HG02798 (cell line): ENCODE results near the gene LCORL.

Experiments used
- ATAC-seq: cut with Tn5 transposase; IDR thresholded peaks from one replicate; pipeline ENCODE4 v1.9.1; 2021; ENCODE audit warnings: mild to moderate bottlenecking; ENCODE audit not compliant: unreplicated experiment, poor library complexity

The LCORL gene

DNA sequence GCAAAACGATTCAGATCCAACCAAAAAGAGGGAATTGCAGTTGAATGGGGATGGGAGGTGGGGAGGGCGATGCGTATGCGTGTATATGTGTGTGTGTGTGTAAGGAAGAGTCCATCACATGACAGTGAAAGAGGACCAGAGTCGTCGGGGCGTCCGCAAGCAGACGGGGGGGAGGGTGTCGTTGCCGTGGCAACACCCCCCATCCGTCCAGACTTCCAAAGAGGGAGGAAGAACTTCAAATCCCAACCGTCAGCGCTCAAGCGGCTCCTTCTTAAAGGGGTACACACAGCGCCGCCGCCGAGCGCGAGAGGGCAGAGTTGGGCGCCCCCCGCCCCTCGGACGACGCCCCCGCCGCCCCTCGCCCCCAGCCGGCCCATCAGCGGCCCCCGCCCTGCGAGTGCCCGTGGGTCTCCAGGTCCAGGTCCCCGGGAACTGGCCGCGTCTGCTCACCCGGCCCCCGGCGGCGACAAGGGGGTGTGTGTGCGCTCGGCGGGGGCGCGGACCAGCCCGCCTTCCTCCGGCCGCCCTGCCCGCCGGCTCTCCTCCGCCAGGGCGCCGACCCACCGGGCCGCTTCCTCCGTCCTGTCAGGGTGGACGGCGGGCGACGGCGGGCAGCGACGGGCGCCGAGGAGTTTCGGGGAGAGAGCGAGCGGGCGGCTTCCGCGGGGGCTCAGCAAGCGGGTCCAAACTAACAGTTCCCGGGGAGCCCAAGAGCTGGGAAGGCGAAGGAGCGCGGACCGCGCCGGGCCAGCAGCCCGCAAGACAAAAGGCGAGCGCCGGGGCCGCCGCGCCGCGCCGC, 685 bp downstream of the LCORL start:
- ATAC-seq = peak; percentile 15

DNA sequence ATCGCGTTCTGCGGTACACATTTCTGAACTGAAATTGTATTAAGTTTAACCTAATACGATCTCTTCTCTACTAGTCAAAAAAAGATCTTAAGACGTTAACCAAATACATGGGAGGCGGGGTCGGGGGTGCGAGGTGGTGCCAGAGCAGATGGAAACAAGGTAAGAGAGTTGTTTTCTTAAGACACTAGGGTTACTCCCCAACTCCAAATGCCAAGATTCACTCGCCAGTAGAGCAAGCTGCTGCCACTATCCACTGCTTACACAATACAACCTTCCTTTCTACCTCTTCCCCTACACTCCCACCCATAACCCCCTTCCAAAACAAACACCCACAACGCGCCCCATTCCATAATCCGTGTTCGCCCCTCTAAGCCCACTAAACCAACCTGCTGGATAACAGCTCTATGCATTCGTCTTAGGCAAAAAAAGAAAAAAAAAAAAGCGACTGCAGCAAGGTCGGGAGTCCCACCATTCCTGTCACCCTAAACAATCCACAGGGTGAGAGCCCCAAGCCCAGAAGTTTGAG, 1.3 kb downstream of the LCORL start:
- no peak for ATAC-seq

DNA sequence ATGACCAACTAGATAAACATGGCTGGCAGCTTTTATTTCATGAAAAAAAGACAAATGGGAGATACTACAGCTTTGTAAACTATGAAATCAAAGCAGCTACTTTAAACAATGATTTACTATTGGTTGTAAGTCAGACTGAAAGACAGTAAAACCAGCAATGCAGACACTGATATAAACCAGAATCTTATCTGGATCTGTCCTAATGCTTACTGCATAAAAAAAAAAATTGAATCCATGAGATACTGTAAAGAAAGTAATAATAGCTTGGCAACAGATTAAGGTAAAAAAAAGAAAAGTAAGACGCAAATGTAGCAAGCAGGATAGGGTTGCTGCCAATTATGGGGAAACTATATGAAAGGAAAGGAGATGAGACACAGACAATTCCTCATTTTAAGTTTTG, 7.3 kb downstream of the LCORL start:
- ATAC-seq = no peak

DNA sequence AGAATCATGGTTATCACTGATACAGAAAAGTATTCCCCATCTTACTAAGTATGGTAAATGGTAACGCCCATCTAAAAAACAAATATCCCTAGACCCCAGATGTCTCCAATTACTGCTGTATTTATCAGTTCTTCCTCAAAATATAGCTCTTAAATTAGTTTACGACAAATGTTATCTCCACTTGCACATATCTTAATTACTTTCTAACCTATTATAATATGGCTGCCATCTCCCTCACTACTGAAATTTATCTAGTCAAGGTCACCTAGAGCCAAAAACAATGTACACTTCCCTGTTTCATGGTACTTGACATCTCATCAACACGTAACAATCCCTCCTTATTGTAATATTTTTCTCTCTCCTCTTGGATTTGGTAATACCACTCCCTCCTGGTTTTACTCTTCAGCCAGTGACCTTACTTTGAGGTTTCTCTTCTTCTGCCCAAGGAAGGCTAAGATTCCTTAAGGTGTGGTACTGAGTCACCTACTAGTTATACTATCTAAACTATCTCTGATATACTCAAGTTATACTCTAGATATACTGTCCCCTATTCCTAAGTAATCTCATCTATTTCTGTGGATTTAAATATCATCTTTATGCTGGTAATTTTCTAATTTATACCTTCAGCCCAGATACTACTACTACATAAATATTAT, 8.6 kb downstream of the LCORL start:
- no peak for ATAC-seq

DNA sequence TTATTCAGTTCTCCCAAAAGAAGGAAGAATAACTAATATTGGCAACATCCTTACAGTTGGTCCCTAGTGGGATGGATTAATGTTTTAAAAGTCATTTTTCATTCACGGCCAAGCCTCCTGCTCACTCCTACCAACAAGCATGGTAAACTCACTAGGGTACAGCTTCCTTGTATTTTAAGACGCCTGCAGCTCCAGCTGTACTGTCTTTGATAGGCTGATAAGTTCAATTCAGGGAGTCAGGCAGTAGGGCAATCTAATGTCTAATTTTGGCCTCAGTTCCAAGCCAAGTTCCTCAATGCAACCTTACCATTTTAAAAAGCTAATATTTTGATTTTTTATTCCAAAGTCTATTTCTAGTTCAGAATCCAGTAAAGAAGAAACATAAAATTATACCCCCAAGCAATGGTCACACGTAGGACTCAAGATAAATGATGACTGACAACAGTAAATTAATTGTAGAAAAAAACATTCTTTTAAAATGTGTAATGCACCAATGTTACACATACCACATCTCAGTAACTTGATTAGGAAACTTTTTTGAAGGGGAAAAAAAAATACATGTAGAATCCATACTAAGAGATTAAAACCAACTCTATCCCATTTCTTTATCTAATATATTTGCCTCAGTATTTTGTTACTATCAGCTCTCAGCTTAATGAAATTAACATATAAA, 9.3 kb downstream of the LCORL start:
- no peak for ATAC-seq

DNA sequence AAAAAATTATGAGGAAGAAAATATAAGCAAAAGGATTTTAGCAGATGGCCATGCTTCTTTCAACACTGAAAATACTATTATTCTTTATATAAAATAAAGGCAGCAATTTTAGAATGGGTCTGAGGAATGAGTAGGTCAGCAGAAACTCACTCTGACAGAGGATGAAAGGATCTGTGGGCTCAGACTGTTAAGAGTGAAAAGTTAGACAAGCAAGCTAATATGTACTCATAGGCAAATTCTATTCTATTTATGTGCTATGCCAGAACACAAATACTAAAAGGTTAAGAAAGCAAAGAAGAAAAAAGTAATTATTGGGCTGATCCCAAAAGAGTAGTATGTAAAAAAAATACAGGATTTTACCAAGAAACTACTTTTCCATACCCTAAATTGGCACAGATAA, 13.9 kb downstream of the LCORL start:
- peak; percentile 35 for ATAC-seq

DNA sequence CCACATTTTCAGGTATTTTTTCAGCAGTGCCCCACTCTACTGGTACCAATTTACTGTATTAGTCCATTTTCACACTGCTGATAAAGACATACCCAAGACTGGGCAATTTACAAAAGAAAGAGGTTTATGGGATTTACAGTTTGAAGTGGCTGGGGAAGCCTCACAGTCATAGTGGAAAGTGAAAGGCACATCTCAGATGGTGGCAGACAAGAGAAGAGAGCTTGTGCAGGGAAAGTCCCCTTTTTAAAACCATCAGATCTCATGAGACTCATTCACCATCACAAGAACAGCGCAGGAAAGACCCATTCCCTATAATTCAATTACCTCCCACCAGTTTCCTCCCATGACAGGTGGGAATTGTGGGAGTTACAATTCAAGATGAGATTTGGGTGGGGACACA, 15.1 kb downstream of the LCORL start:
- ATAC-seq = peak; percentile 42

DNA sequence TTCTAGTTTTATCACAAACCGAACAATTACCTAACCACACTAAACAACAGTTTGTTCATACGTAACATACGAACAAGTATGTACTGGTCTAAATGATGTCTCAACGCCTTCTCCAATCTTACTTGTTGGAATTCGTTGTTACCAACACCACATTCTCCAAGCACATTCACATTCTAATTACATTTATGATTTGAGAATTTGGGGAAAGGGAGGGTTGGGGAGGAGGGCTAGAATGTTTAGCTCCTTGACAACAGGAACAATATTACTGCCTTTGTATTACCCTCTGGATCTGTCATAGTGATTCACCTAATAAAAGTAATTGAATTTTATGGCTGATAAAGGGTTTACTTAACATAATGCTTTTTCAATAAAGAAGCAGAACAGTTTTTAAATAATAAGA, 24.4 kb downstream of the LCORL start:
- ATAC-seq = no peak

DNA sequence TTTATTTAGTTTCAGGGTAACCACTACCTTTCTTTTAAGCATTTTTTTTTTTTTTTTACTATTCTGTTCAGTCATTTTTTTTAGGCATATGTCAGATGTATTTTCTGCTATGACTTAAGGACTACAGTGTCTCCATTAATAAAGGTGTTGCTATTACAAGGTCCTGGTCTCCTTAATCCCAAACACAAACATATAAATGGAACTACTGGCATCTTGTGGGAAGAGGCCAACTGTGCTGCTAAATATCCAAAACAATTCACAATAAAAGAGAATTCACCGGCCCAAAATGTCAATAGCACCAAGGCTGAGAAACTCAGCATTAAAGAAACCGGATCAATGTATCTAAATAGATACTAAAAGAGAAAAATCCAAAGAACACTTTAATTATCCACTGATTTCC, 26.4 kb downstream of the LCORL start:
- ATAC-seq = no peak

DNA sequence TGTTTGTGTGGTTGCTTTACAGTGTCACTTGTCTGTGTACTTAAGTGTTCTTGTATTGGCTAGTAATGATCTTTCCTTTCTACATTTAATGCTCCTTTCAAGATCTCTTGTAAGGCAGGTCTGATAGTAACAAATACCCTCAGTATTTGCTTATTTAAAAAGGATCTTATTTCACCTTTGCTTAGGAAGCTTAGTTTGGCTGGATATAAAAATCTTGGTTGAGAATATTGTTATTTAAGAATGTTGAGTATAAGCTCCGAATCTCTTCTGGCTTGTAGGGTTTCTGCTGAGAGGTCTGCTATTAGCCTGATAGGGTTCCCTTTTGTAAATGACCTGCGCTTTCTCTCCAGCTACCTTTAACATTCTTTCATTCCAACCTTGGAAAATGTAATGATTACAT, 35.7 kb downstream of the LCORL start:
- ATAC-seq = no peak

DNA sequence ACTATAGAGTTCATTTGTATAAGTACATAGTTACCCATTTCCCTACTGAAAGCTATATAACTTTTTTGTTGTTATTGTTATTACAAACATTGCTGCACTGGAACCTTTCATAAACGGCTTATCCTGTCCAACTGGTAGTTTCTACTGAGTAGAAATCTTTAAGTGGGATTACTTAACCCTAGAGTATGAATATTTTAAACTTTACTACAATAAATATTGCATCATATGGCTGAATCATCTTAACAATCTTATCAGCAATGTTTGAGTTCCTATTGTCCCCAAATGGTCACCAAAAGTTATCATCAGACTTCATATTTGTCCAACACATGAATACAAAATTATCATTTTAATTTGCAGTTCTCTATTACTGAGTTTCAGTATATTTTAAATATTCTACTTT, 40.5 kb downstream of the LCORL start:
- ATAC-seq = no peak

DNA sequence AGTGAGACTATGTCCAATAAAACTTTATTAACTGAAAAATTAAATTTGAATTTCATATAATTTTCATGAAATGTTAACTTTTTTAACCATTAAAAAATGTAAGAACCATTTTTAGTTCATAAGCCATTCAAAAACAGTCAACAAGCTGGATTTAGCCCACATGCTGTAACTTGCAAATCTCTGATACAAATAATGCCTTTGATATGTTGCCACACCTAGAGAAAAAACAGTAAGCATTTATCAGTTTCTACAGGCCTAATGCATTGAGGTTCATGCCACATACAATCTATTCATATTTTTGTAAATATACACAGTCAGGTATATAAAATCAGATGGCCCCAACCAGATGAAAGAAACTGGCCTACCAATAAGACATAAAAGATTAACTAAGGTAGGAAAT, 52.8 kb downstream of the LCORL start:
- ATAC-seq = no peak

DNA sequence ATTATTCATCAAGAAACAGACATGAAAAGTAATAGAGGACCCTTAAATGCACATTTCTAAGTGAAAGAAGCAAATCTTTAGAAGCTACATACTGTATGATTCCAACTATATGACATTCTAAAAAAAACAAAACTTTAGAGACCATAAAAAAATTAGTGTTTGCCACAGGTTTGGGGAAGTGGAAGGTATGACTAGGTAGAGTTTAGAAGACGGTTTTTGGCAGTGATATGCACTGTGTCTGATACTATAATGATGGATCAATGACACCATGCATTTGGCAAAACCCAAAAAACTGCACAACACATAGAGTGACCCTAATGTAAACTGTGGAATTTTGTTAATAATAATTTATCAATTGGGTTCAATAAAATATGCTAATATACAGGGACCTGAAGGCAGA, 54.5 kb downstream of the LCORL start:
- no peak for ATAC-seq

DNA sequence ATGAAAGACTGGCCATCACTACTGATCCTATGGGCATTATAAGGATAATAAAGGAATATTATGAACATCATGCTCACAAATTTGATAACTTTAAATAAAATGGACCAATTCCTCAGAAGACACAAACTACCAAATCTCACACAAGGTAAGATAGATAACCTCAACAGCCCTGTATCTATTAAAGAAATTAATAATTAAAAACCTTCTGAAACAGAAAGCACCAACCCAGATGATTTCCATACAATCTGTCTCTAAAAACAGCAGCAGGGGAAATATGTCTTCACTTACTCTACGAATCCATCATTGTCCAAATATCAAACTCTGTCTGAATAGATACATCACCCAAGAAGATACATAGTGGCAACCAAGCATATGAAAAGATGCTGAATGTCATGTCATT, 55.2 kb downstream of the LCORL start:
- ATAC-seq = no peak

DNA sequence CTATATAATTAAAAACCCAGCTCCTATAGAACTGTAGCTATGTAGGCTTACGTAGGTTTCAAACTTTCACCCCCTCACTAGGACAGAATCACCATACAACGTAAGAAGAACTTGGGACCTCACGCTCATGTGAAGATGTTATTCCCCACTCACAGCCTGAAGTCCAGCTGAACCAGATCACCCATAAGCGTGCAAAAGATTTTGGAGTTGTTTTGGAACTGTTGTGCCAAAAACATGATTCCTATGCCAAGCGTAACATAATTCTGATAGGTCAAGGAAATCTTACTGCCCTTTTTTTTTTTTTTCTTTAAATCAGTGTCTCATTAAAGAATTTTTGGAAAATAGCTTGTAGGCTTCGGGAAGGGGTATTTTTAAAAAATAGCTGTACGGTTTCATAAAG, 57.0 kb downstream of the LCORL start:
- no peak for ATAC-seq

DNA sequence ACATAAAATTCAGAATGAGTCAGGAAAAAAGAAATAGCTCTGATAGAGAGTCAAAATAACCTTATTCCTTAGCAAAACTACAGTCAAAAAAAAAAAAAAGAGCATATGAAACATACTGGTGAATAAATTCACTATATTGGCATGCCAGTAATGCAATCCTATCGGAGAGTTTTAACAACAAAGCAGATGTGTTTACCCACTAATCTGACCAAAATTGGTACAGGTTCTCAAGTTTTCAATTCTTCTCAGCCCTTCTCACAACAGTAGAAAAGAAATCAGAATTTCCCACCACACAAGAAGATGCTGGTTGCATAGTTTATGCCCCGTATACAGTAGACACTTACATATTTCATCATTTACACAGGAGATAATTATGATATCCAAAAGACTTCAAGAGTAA, 59.4 kb downstream of the LCORL start:
- no peak for ATAC-seq

DNA sequence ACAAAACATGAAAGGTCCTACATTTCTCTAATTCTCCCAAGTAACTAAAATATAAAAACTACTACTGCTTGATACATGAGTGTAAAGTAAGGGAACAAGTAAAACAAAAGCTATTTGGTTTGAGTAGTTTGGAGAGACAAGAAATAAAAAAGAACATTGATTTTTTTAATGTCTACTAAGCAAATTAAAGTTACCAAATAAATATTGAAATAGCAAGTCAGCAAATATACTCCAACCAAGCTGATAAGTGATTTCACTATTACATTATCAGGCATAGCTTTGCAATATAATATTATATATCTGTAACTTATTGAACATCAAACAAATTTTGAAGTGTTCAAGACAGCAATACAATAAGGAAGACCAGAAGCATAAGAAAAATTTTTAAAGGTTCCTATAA, 60.3 kb downstream of the LCORL start:
- no peak for ATAC-seq

DNA sequence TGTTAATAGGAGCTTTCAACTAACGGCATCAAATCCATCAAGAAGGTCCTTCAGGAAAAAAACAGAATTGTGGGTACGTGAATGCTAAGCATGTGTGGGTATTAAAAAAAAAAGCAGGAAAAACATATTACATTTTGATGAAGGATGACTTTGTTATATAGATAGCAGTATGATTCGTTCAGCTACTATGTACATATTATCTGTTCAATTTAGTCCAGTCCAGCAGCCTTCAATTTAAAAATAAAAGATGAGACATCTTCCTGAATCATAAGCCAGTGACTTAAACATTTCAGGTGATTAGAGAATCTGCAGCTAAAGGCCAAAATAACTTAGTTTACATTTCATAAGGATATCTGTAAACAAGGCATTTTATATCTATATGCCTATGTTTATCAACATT, 63.4 kb downstream of the LCORL start:
- ATAC-seq = no peak

DNA sequence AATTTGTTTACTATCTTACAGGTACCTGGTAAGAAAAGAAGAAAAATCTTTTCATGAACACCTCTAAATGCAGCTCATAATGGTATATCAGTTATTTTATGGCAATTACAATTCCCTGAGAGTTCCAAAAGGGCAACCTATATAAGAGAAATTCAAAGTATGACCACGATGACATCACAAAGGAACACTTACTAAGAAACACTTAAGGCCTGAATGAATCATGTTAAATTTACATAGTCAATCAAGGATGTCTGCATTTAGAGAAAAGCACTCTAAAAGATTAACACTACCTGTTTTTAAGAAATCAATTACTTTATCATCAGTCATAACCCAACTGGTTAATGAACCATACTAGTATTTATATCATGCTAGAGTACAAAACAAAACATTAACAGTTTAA, 63.9 kb downstream of the LCORL start:
- no peak for ATAC-seq

DNA sequence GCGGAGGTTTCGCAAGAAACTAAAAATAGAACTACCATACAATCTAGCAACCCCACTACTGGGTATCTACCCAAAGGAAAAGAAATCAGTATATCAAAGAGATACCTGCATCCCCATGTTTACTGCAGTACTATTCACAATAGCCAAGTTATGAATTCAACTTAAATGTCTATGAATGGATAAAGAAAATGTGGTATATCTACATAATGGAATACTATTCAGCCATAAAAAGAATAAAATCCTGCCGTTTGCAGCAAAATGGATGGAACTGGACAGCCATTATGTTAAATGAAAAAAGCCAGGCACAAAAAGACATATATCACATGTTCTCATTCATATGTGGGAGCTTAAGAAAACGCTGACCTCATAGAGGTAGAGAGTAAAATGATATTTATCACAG, 65.3 kb downstream of the LCORL start:
- ATAC-seq = no peak

DNA sequence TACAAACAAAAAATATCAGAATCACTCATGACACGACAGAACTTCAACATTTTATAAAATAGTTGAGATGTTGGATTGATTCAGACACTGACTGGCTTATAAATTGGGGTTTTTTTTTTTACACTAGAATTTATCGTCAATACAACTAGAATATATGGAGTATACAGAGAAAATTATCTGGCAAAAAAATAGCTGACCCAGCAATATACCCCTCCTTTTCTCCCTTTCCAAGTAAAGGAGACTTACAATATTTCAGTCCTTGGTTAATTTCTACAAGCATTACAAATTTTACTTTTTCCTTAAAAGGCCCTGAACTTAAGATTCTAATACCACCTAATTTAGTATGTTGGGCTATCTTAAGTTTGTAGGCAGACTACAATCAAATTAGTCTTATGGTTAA, 76.3 kb downstream of the LCORL start:
- ATAC-seq = no peak
